Breast epithelium (tissue), 3 donors: ENCODE measurements around the gene PTPRN.
"Not testable (repeated sequence)": the region's sequence is repeated elsewhere in the genome, so short reads cannot be mapped to it uniquely, and the experiment has no call there.

Source experiments
- CTCF ChIP-seq, 3 donors: fragments of 450-650 bp; IDR thresholded peaks; one replicate each; pipeline ENCODE4 v1.5.1; 2016 to 2017; ENCODE audit warnings: antibody characterized with exemption in 3 of 3, mild to moderate bottlenecking in 3 of 3, moderate library complexity in 3 of 3
- POLR2A ChIP-seq: fragments of 450-650 bp; IDR thresholded peaks from one replicate; pipeline ENCODE4 v1.6.1; 2016; ENCODE audit warnings: antibody characterized with exemption, mild to moderate bottlenecking, moderate library complexity
- POLR2AphosphoS5 ChIP-seq, 3 donors: sonication (generic); formaldehyde crosslinking; IDR thresholded peaks; one replicate each; pipeline ENCODE4 v1.6.1; 2017; ENCODE audit warnings: antibody characterized with exemption in 3 of 3

DNA sequence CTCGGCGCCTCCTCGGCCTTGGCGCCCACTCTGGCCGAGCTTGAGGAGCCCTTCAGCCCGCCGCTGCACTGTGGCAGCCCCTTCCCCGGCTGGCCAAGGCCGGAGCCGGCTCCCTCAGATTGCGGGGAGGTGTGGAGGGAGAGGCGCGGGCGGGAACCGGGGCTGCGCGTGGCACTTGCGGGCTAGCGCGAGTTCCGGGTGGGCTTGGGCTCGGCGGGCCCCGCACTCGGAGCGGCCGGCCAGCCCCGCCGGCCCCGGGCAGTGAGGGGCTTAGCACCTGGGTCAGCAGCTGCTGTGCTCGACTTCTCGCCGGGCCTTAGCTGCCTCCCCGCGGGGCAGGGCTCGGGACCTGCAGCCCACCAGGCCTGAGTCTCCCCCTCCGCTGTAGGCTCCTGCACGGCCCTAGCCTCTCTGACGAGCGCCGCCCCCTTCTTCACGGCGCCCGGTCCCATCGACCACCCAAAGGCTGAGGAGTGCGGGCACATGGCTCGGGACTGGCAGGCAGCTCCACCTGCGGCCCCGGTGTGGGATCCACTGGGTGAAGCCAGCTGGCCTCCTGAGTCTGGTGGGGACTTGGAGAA is 3.6 kb upstream of the PTPRN start:
- not testable (repeated sequence) for TF ChIP-seq POLR2A; CTCF (IDR thresholded peaks at IDR 0.05); POLR2AphosphoS5 (IDR thresholded peaks at IDR 0.05)
